Amygdala (tissue), 56 donors: ENCODE measurements around the gene MYO16.
"Not testable (repeated sequence)": the region's sequence is repeated elsewhere in the genome, so short reads cannot be mapped to it uniquely, and the experiment has no call there.

Source experiments
- DNase-seq, 56 donors: peaks; one replicate each; lab custom pipeline; 2025; lab: John Stamatoyannopoulos, UW

Gene MYO16

GRCh38 chr13:109207622-109208021, 578.2 kb downstream of the MYO16 start:
- no peak for DNase-seq

GRCh38 chr13:109208522-109208921, 579.1 kb downstream of the MYO16 start:
- no peak for DNase-seq

- DNase-seq: no peak
Measured at GRCh38 chr13:109209526-109209925, 580.1 kb downstream of the MYO16 start.

GRCh38 chr13:109211616-109212015, 582.2 kb downstream of the MYO16 start:
- peak in 1 of 56 donors; percentile 8 for DNase-seq

- DNase-seq: no peak
Measured at GRCh38 chr13:109212650-109213049, 583.2 kb downstream of the MYO16 start.

GRCh38 chr13:109213714-109214113, 584.3 kb downstream of the MYO16 start:
- no peak for DNase-seq

GRCh38 chr13:109214393-109214792, 585.0 kb downstream of the MYO16 start:
- no peak for DNase-seq

- no peak for DNase-seq
Measured at GRCh38 chr13:109215377-109215776, 586.0 kb downstream of the MYO16 start.

GRCh38 chr13:109217510-109217909, 588.1 kb downstream of the MYO16 start:
- not testable (repeated sequence) for DNase-seq

- DNase-seq: no peak
Measured at GRCh38 chr13:109220631-109221030, 591.2 kb downstream of the MYO16 start.

- no peak for DNase-seq
Measured at GRCh38 chr13:109224033-109224432, 594.6 kb downstream of the MYO16 start.

GRCh38 chr13:109226631-109227030, 597.2 kb downstream of the MYO16 start:
- DNase-seq: no peak

- no peak for DNase-seq
Measured at GRCh38 chr13:109227344-109227940, 598.0 kb downstream of the MYO16 start.

- no peak for DNase-seq
Measured at GRCh38 chr13:109228211-109228610, 598.8 kb downstream of the MYO16 start.

- no peak for DNase-seq
Measured at GRCh38 chr13:109231888-109232287, 602.5 kb downstream of the MYO16 start.

GRCh38 chr13:109233293-109233692, 603.9 kb downstream of the MYO16 start:
- no peak for DNase-seq

- DNase-seq: no peak
Measured at GRCh38 chr13:109235901-109236300, 606.5 kb downstream of the MYO16 start.

- no peak for DNase-seq
Measured at GRCh38 chr13:109241160-109241559, 611.7 kb downstream of the MYO16 start.

- peak in 13 of 56 donors; percentile 1 to 53 (median 11) for DNase-seq
Measured at GRCh38 chr13:109243311-109243951, 614.0 kb downstream of the MYO16 start.

GRCh38 chr13:109244566-109244965, 615.2 kb downstream of the MYO16 start:
- no peak for DNase-seq

- no peak for DNase-seq
Measured at GRCh38 chr13:109246001-109246400, 616.6 kb downstream of the MYO16 start.

GRCh38 chr13:109249780-109250528, 620.5 kb downstream of the MYO16 start:
- no peak for DNase-seq
